Measurements from ENCODE around the gene IWS1.
"Not testable (repeated sequence)": the region's sequence is repeated elsewhere in the genome, so short reads cannot be mapped to it uniquely, and the experiment has no call there.

The IWS1 gene

GRCh38 chr2:127560201-127560930 is 34.1 kb upstream of the IWS1 start:
- 86 to 96% methylated on average over 8 to 13 of the region's 13 CpGs for WGBS, 2 experiments (ENCODE audit: insufficient coverage in 2 of 2)
- no peak overlapping the region for H3K27ac ChIP-seq (ENCODE audit: low read depth, low read length, severe bottlenecking)
- no peaks in the 10 kb centered on the region for H3K9me3 ChIP-seq (ENCODE audit: control insufficient read depth, low read length)

GRCh38 chr2:127559454-127559853 is 33.2 kb upstream of the IWS1 start:
- Histone ChIP-seq H3K27ac (ENCODE audit: low read depth, low read length, severe bottlenecking) (no peak overlapping the region), H3K4me1 (ENCODE audit: control insufficient read depth, insufficient read depth, low read length, poor library complexity, severe bottlenecking) (no peaks in the 10 kb centered on the region), H3K4me3 (ENCODE audit: extremely low read depth, insufficient read depth, low read length, poor library complexity, severe bottlenecking) (no peak overlapping the region), H3K9me3 (ENCODE audit: control insufficient read depth, low read length) (no peaks in the 10 kb centered on the region), H3K36me3 (ENCODE audit: control insufficient read depth, insufficient read depth, low read length) (no peaks in the 10 kb centered on the region)
- 69 to 89% methylated on average over 4 of the region's 5 CpGs for WGBS, 2 experiments (ENCODE audit: insufficient coverage in 2 of 2)

More at GRCh38 chr2:127560201-127560930, 34.1 kb upstream of the IWS1 start:
- Histone ChIP-seq H3K36me3 (ENCODE audit: control insufficient read depth, insufficient read depth, low read length) (no peaks in the 10 kb centered on the region), H3K4me1 (ENCODE audit: control insufficient read depth, insufficient read depth, low read length, poor library complexity, severe bottlenecking) (no peaks in the 10 kb centered on the region), H3K4me3 (ENCODE audit: extremely low read depth, insufficient read depth, low read length, poor library complexity, severe bottlenecking) (no peak overlapping the region)

- Histone ChIP-seq H3K9me3 (ENCODE audit: control insufficient read depth, low read length) (no peaks in the 10 kb centered on the region), H3K36me3 (ENCODE audit: control insufficient read depth, insufficient read depth, low read length) (no peaks in the 10 kb centered on the region), H3K27ac (ENCODE audit: low read depth, low read length, severe bottlenecking) (no peak overlapping the region), H3K4me1 (ENCODE audit: control insufficient read depth, insufficient read depth, low read length, poor library complexity, severe bottlenecking) (no peaks in the 10 kb centered on the region), H3K4me3 (ENCODE audit: extremely low read depth, insufficient read depth, low read length, poor library complexity, severe bottlenecking) (no peak overlapping the region)
- WGBS, 2 experiments (ENCODE audit: insufficient coverage in 2 of 2) = 85 to 91% methylated on average over 7 to 8 of the region's 8 CpGs
These were observed 32.6 kb upstream of the IWS1 start for GRCh38 chr2:127558911-127559310.

DNA sequence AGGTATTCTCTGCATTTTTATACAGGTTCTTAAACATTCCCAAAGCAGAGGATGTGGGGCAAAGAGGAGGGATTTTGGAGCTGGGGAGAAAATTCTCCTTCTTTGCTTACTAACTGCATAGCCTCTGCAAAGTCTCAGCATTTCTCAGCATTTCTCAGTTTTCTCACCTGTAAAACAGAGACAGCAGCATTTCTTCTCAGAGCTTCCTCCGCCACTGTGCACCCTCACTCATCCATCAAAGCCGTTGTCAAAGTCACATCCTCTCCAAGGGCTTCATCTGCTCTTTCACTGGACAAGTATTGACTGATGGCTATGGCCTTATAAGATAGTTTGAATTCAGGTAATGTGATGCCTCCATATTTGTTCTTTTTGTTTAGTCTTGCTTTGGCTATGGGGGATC is 26.6 kb upstream of the IWS1 start:
- no peaks in the 10 kb centered on the region for H3K9me3 ChIP-seq (ENCODE audit: control insufficient read depth, low read length)
- WGBS, 2 experiments (ENCODE audit: insufficient coverage in 2 of 2) = 86% methylated on average over 2 of the region's 2 CpGs; no CpG with 5 or more reads in 1 of the 2 experiments
- H3K36me3 ChIP-seq (ENCODE audit: control insufficient read depth, insufficient read depth, low read length) = no peaks in the 10 kb centered on the region
- H3K4me1 ChIP-seq (ENCODE audit: control insufficient read depth, insufficient read depth, low read length, poor library complexity, severe bottlenecking) = no peaks in the 10 kb centered on the region
- H3K4me3 ChIP-seq (ENCODE audit: extremely low read depth, insufficient read depth, low read length, poor library complexity, severe bottlenecking) = no peak overlapping the region
- H3K27ac ChIP-seq (ENCODE audit: low read depth, low read length, severe bottlenecking) = no peak overlapping the region

GRCh38 chr2:127552336-127552735 is 26.0 kb upstream of the IWS1 start:
- Histone ChIP-seq H3K4me1 (ENCODE audit: control insufficient read depth, insufficient read depth, low read length, poor library complexity, severe bottlenecking) (no peaks in the 10 kb centered on the region), H3K4me3 (ENCODE audit: extremely low read depth, insufficient read depth, low read length, poor library complexity, severe bottlenecking) (no peak overlapping the region), H3K27ac (ENCODE audit: low read depth, low read length, severe bottlenecking) (no peak overlapping the region), H3K36me3 (ENCODE audit: control insufficient read depth, insufficient read depth, low read length) (no peaks in the 10 kb centered on the region), H3K9me3 (ENCODE audit: control insufficient read depth, low read length) (no peaks in the 10 kb centered on the region)
- WGBS, 2 experiments (ENCODE audit: insufficient coverage in 2 of 2) = 87 to 90% methylated on average over 5 to 6 of the region's 6 CpGs

DNA sequence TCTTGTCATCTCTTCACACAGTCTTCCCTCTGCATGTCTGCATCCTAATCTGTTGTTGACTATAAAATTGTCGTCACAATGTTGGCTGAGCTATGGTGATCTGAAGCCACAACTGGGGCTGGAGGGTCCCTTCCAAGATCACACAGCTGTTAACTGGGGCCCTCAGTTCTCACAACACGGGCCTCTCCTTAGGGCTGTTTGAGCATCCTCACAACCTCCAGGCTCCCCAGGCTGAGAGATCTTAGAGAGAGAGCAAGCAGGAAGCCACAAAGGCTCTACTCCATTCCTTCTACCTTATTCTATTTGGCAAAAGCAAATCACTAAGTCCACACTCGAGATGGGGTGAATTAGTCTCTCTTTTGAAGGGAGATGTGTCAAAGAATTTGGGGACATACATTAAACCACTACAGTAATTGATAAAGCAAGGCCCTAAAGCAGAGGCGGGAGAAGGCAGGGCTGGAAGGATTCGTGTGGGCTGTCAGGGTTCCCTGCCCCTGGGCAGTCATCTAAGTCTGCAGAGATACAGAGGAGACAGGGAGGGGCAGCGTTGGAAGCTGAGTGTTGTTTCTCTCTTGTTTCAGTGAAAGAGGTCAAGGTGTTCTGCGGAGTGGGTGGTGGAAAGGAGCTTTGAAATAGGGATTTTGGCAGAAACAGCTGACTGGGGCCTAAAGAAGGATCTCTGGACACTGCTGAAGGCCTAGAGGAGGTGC is 25.1 kb upstream of the IWS1 start:
- Histone ChIP-seq H3K36me3 (ENCODE audit: control insufficient read depth, insufficient read depth, low read length) (no peaks in the 10 kb centered on the region), H3K27ac (ENCODE audit: low read depth, low read length, severe bottlenecking) (no peak overlapping the region), H3K4me3 (ENCODE audit: extremely low read depth, insufficient read depth, low read length, poor library complexity, severe bottlenecking) (no peak overlapping the region), H3K9me3 (ENCODE audit: control insufficient read depth, low read length) (no peaks in the 10 kb centered on the region), H3K4me1 (ENCODE audit: control insufficient read depth, insufficient read depth, low read length, poor library complexity, severe bottlenecking) (no peaks in the 10 kb centered on the region)
- 86 to 87% methylated on average over 4 to 5 of the region's 7 CpGs for WGBS, 2 experiments (ENCODE audit: insufficient coverage in 2 of 2)

DNA sequence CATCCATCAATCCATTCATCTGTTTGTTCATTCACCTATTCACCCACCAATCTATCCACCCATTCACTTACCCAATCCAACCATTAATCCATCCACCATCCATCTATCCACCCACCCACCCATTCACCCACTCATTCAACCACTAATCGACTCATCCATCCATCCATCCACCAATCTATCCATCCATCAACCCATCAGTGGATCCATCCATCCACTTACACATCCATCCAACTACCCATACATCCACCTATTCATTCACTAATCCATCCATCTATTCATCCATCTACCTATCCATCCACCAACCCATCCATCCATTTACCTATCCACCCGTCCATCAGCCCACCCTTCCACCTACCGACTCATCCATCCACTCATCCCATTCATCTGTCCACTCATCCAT is 20.5 kb upstream of the IWS1 start:
- Histone ChIP-seq H3K4me1 (ENCODE audit: control insufficient read depth, insufficient read depth, low read length, poor library complexity, severe bottlenecking) (peaks cover 4% of the 10 kb centered on the region), H3K36me3 (ENCODE audit: control insufficient read depth, insufficient read depth, low read length) (no peaks in the 10 kb centered on the region), H3K4me3 (ENCODE audit: extremely low read depth, insufficient read depth, low read length, poor library complexity, severe bottlenecking) (no peak overlapping the region), H3K27ac (ENCODE audit: low read depth, low read length, severe bottlenecking) (no peak overlapping the region), H3K9me3 (ENCODE audit: control insufficient read depth, low read length) (no peaks in the 10 kb centered on the region)
- WGBS, 2 experiments (ENCODE audit: insufficient coverage in 2 of 2) = 83 to 86% methylated on average over 3 of the region's 3 CpGs

- WGBS, 2 experiments (ENCODE audit: insufficient coverage in 2 of 2) = 83 to 86% methylated on average over 1 of the region's 1 CpG
- H3K27ac ChIP-seq (ENCODE audit: low read depth, low read length, severe bottlenecking) = no peak overlapping the region
- H3K36me3 ChIP-seq (ENCODE audit: control insufficient read depth, insufficient read depth, low read length) = no peaks in the 10 kb centered on the region
- no peaks in the 10 kb centered on the region for H3K9me3 ChIP-seq (ENCODE audit: control insufficient read depth, low read length)
- peaks cover 4% of the 10 kb centered on the region for H3K4me1 ChIP-seq (ENCODE audit: control insufficient read depth, insufficient read depth, low read length, poor library complexity, severe bottlenecking)
- H3K4me3 ChIP-seq (ENCODE audit: extremely low read depth, insufficient read depth, low read length, poor library complexity, severe bottlenecking) = no peak overlapping the region
These were observed 19.5 kb upstream of the IWS1 start for GRCh38 chr2:127545796-127546195.

- no peaks in the 10 kb centered on the region for H3K36me3 ChIP-seq (ENCODE audit: control insufficient read depth, insufficient read depth, low read length)
- no peak overlapping the region for H3K27ac ChIP-seq (ENCODE audit: low read depth, low read length, severe bottlenecking)
- 73 to 84% methylated on average over 5 to 6 of the region's 6 CpGs for WGBS, 2 experiments (ENCODE audit: insufficient coverage in 2 of 2)
- peaks cover 4% of the 10 kb centered on the region for H3K4me1 ChIP-seq (ENCODE audit: control insufficient read depth, insufficient read depth, low read length, poor library complexity, severe bottlenecking)
- H3K4me3 ChIP-seq (ENCODE audit: extremely low read depth, insufficient read depth, low read length, poor library complexity, severe bottlenecking) = no peak overlapping the region
- H3K9me3 ChIP-seq (ENCODE audit: control insufficient read depth, low read length) = no peaks in the 10 kb centered on the region
These were observed 18.9 kb upstream of the IWS1 start for GRCh38 chr2:127545189-127545588.

- not testable (repeated sequence) for H3K4me1 ChIP-seq (ENCODE audit: control insufficient read depth, insufficient read depth, low read length, poor library complexity, severe bottlenecking); H3K36me3 ChIP-seq (ENCODE audit: control insufficient read depth, insufficient read depth, low read length); H3K4me3 ChIP-seq (ENCODE audit: extremely low read depth, insufficient read depth, low read length, poor library complexity, severe bottlenecking); H3K9me3 ChIP-seq (ENCODE audit: control insufficient read depth, low read length)
- WGBS, 2 experiments (ENCODE audit: insufficient coverage in 2 of 2) = 63 to 80% methylated on average over 1 of the region's 8 CpGs
- peak overlapping the region; percentile 64 for H3K27ac ChIP-seq (ENCODE audit: low read depth, low read length, severe bottlenecking)
These were observed 16.8 kb upstream of the IWS1 start for GRCh38 chr2:127543013-127543501.

DNA sequence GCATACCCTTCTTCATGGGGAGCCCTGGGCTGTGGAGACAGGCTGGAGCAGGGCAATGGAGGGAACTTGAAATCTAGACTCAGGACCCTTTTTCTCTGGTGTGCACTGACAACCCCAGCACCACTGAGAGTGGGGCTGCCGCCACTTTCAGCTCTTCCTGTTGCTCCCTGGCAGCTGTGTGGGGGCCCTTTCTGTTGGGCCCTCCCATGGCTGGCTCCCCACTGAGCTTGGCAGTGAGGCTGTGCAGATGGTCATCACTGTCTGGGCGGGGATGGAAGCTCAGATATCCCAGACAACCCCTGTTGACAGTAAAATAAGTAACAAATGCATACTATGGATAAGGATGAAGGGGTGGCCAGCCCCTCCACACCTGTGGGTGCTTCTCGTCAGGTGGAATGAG is 15.9 kb upstream of the IWS1 start:
- no peak overlapping the region for H3K4me3 ChIP-seq (ENCODE audit: extremely low read depth, insufficient read depth, low read length, poor library complexity, severe bottlenecking)
- H3K27ac ChIP-seq (ENCODE audit: low read depth, low read length, severe bottlenecking) = no peak overlapping the region
- 100% methylated on average over 2 of the region's 3 CpGs; no CpG with 5 or more reads in 1 of the 2 experiments for WGBS, 2 experiments (ENCODE audit: insufficient coverage in 2 of 2)
- no peaks in the 10 kb centered on the region for H3K36me3 ChIP-seq (ENCODE audit: control insufficient read depth, insufficient read depth, low read length)
- no peaks in the 10 kb centered on the region for H3K9me3 ChIP-seq (ENCODE audit: control insufficient read depth, low read length)
- peaks cover 4% of the 10 kb centered on the region for H3K4me1 ChIP-seq (ENCODE audit: control insufficient read depth, insufficient read depth, low read length, poor library complexity, severe bottlenecking)
